Smooth muscle cell (in vitro differentiated cells): ENCODE results near the gene NUP42. TPM values are rescaled to one million over a fixed set of nuclear protein-coding genes. Genes with fewer than 3 reads are reported as not detected.
A peak's percentile ranks its signal among the peaks of the same experiment; 100 is the strongest.

ENCODE experiments used
- DNase-seq: peaks from one replicate; lab custom pipeline; 2025; ENCODE audit not compliant: unreplicated experiment; lab: John Stamatoyannopoulos, UW
- H2AFZ ChIP-seq: fragments of 200-600 bp; sonication (generic); 2 replicates; pipeline ENCODE4 v1.6.0; 2016; ENCODE audit warnings: antibody characterized with exemption, low read depth, mild to moderate bottlenecking
- H3F3A ChIP-seq: fragments of 200-600 bp; sonication (generic); 2 replicates; pipeline ENCODE4 v1.6.0; 2017; ENCODE audit warnings: antibody characterized with exemption, low read depth
- H3K27ac ChIP-seq: fragments of 200-600 bp; sonication (generic); 2 replicates; pipeline ENCODE4 v1.5.1; 2016; ENCODE audit warnings: low read depth, mild to moderate bottlenecking
- H3K27me3 ChIP-seq: fragments of 200-600 bp; sonication (generic); 2 replicates; pipeline ENCODE4 v1.6.1; 2016; ENCODE audit warnings: low read depth, mild to moderate bottlenecking
- H3K36me3 ChIP-seq: fragments of 200-600 bp; sonication (generic); 2 replicates; pipeline ENCODE4 v1.5.1; 2016; ENCODE audit warnings: low read depth
- H3K4me1 ChIP-seq: fragments of 200-600 bp; sonication (generic); 2 replicates; pipeline ENCODE4 v1.5.1; 2016; ENCODE audit warnings: low read depth
- H3K4me2 ChIP-seq: fragments of 200-600 bp; sonication (generic); 2 replicates; pipeline ENCODE4 v1.6.0; 2016; ENCODE audit warnings: mild to moderate bottlenecking
- H3K4me3 ChIP-seq: fragments of 200-600 bp; sonication (generic); 2 replicates; pipeline ENCODE4 v1.5.1; 2016; ENCODE audit warnings: mild to moderate bottlenecking
- H3K79me2 ChIP-seq: fragments of 200-600 bp; sonication (generic); 2 replicates; pipeline ENCODE4 v1.6.0; 2016; ENCODE audit warnings: low read depth, mild to moderate bottlenecking
- H3K9ac ChIP-seq: fragments of 200-600 bp; sonication (generic); 2 replicates; pipeline ENCODE4 v1.6.0; 2016; ENCODE audit warnings: low read depth
- H3K9me3 ChIP-seq: fragments of 200-600 bp; sonication (generic); replicated peaks from 2 replicates; pipeline ENCODE4 v1.5.1; 2016; ENCODE audit warnings: low read depth
- H4K20me1 ChIP-seq: fragments of 200-600 bp; sonication (generic); 2 replicates; pipeline ENCODE4 v1.6.0; 2016; ENCODE audit warnings: low read depth
- WGBS: methylation state at CpG from one replicate; pipeline ENCODE4 v1.1.7; 2016; ENCODE audit warnings: low lambda C conversion rate; 5-methylcytosine and 5-hydroxymethylcytosine counted together
- polyA plus RNA-seq: library from polyadenylated mRNA; unstranded; fragments of >200 nt; fragmentation: Nextera tagmentation; extraction: Ambion mirVana; gene quantifications from 2 replicates; pipeline ENCODE4 v1.2.1, GENCODE V29; 2016
- total RNA-seq: library from RNA; depleted of rRNA; stranded (reverse); fragments of >200 nt; gene quantifications from 2 replicates; pipeline ENCODE4 v1.2.3, GENCODE V29; 2014
- TF ChIP-seq, protein P1 (sequence below): fragments of 200-600 bp; sonication (generic); IDR thresholded peaks from 2 replicates; pipeline ENCODE4 v1.5.1; 2017; ENCODE audit warnings: borderline replicate concordance, mild to moderate bottlenecking, antibody characterized with exemption; ENCODE audit not compliant: insufficient read depth, poor library complexity, severe bottlenecking

Gene NUP42
- total and polyA plus RNA-seq, 2 experiments from 2014 or later: 16.4 to 18.1 TPM

GRCh38 chr7:23216021-23216420 is 34.2 kb downstream of the NUP42 start:
- Histone ChIP-seq H3K79me2 (no peaks in the 10 kb centered on the region), H3K36me3 (no peaks in the 10 kb centered on the region), H3K4me3 (no peak overlapping the region), H3K27ac (no peak overlapping the region), H3K9me3 (no peaks in the 10 kb centered on the region), H3F3A (no peaks in the 10 kb centered on the region), H3K27me3 (no peaks in the 10 kb centered on the region), H3K9ac (no peak overlapping the region), H3K4me2 (no peak overlapping the region), H4K20me1 (no peaks in the 10 kb centered on the region), H2AFZ (no peak overlapping the region), H3K4me1 (no peaks in the 10 kb centered on the region)
- 91% methylated on average over 2 of the region's 2 CpGs for WGBS
- TF ChIP-seq, protein P1, sequence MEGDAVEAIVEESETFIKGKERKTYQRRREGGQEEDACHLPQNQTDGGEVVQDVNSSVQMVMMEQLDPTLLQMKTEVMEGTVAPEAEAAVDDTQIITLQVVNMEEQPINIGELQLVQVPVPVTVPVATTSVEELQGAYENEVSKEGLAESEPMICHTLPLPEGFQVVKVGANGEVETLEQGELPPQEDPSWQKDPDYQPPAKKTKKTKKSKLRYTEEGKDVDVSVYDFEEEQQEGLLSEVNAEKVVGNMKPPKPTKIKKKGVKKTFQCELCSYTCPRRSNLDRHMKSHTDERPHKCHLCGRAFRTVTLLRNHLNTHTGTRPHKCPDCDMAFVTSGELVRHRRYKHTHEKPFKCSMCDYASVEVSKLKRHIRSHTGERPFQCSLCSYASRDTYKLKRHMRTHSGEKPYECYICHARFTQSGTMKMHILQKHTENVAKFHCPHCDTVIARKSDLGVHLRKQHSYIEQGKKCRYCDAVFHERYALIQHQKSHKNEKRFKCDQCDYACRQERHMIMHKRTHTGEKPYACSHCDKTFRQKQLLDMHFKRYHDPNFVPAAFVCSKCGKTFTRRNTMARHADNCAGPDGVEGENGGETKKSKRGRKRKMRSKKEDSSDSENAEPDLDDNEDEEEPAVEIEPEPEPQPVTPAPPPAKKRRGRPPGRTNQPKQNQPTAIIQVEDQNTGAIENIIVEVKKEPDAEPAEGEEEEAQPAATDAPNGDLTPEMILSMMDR: no peak
- no peak for DNase-seq

- H2AFZ ChIP-seq: no peak overlapping the region
- no peaks in the 10 kb centered on the region for H3F3A ChIP-seq
- H3K9ac ChIP-seq: no peak overlapping the region
- no peak overlapping the region for H3K4me3 ChIP-seq
- H3K9me3 ChIP-seq: no peaks in the 10 kb centered on the region
- TF ChIP-seq, protein P1: no peak
- H3K36me3 ChIP-seq: no peaks in the 10 kb centered on the region
- no peak for DNase-seq
- no peaks in the 10 kb centered on the region for H3K4me1 ChIP-seq
- H3K4me2 ChIP-seq: no peak overlapping the region
- H3K27ac ChIP-seq: no peak overlapping the region
- H3K27me3 ChIP-seq: no peaks in the 10 kb centered on the region
- H4K20me1 ChIP-seq: no peaks in the 10 kb centered on the region
- WGBS: 61% methylated on average over 3 of the region's 3 CpGs
- H3K79me2 ChIP-seq: no peaks in the 10 kb centered on the region
Measured at GRCh38 chr7:23218196-23218595, 36.3 kb downstream of the NUP42 start.

- no peaks in the 10 kb centered on the region for H3K79me2 ChIP-seq
- no peak overlapping the region for H3K4me3 ChIP-seq
Measured at GRCh38 chr7:23220690-23221305, 39.0 kb downstream of the NUP42 start.

More at GRCh38 chr7:23220690-23221305, 39.0 kb downstream of the NUP42 start:
- Histone ChIP-seq H3K4me1 (no peaks in the 10 kb centered on the region), H3K27ac (no peak overlapping the region), H3K4me2 (no peak overlapping the region), H3K9me3 (no peaks in the 10 kb centered on the region), H3K36me3 (no peaks in the 10 kb centered on the region), H3K27me3 (no peaks in the 10 kb centered on the region), H3K9ac (no peak overlapping the region), H3F3A (no peaks in the 10 kb centered on the region), H4K20me1 (no peaks in the 10 kb centered on the region), H2AFZ (peak overlapping the region; percentile 0)
- TF ChIP-seq, protein P1: no peak
- WGBS: 73% methylated on average over 10 of the region's 10 CpGs
- no peak for DNase-seq
